T-helper 2 cell treated with Interferon-gamma antibody and Interleukin-4, amounts not matched to agents 100 ng/mL and 5 ng/mL, for 36 hours (primary cell): ENCODE results near the gene NKX2-1. TPM values are rescaled to one million over a fixed set of nuclear protein-coding genes. Genes with fewer than 3 reads are reported as not detected.

ENCODE experiments used
- total RNA-seq: library from RNA; stranded (reverse); gene quantifications from 2 replicates; pipeline ENCODE4 v1.2.3, GENCODE V29; 2022

Gene NKX2-1
- total RNA-seq, 1 donor from 2014 or later: not detected

Other genes with a start within 250 kb of the NKX2-1 start
- 21.8 and 24.4 TPM in 2 replicates for gene MBIP, start 199.6 kb downstream of the NKX2-1 start, total RNA-seq
- not detected in 2 replicates for gene NKX2-8, start 62.4 kb upstream of the NKX2-1 start, total RNA-seq
- not detected in 2 replicates for gene PAX9, start 141.6 kb upstream of the NKX2-1 start, total RNA-seq